Activated T-helper 1 cell treated with Interleukin-2 at 50 U/mL for 16 hours (primary cell): ENCODE results near the gene MYO10.
"Not testable (repeated sequence)": the region's sequence is repeated elsewhere in the genome, so short reads cannot be mapped to it uniquely, and the experiment has no call there.

Experiments used
- DNase-seq: peaks from one replicate; pipeline ENCODE4 v3.0.0-alpha.2; 2020; ENCODE audit warnings: low read depth

Gene MYO10

DNA sequence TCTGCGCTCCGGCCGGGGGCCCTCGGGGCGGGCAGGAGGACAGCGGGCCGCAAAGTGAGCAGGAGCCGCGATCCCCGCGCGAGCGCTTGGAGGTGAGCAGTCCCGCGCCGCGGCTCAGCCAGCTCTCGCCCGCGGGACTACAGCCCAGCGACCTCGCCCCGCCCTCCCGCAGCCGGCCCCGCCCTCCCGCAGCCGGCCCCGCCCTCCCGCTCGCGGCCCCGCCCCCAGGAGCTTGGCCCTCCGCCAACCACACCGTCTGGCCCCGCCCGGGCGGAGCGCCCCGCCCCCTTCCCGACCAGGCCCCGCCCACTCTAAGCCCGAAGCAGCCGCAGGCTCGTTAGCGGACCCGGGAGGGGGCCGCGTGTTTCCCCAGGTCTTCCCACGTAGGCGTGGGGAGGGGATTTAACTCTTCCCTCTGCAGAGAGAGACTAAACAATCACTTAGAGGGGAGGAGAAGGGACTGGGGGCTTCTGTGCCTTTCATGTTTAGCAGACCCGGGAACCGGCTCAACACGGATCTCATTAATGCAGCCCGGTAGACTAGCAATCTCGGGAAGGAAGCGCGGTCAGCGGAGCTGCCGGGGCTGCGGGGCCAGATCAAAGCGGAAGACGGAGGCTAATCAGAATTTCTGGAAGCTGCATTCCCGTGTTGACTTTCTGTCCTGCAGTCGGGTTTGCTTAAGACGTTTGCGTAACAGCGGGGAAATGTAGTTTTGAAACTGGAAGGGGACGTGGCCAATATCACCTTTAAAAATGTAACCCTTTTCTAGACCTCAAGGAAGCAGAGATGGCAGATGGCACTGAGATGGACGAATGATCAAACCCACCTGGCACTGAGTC lies at the start of gene MYO10:
Gene MYO10 (minus strand): TSS at position 139 of the 839 bp plus-strand sequence. CDS start 480 bp downstream, outside the sequence.
- DNase-seq: peak; percentile 8

DNA sequence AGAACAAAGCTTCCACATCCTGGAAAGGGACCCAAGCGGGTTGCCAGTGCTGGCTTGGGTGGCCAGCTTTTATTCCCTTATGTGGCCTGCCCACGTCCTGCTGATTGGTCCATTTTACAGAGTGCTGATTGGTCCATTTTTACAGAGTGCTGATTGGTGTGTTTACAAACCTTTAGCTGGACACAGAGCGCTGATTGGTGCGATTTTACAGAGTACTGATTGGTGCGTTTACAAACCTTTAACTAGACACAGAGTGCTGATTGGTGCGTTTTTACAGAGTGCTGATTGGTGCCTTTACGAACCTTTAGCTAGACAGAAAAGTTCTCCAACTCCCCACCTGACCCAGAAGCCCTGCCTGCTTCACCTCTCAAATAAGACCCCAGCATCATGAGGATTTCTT lies 49.2 kb upstream of the MYO10 start:
- not testable (repeated sequence) for DNase-seq

DNA sequence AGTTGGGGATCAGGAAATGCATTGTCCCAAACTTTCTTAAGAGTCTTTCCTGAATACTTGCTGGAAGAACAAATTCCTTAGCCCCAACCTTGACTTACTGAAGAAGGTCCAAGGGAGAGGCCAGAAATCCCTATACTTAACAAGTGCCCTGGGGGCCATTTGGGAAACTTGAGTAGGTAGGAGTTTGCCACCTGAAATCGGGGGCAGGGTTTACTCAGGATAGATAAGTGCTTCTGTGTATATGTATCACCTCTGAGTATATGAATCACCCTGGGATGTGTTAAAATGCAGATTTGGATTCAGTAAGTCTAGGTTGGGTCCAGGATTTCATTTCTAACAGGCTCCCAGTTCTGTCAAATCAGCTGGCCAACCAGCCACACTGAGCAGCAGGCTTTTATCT lies 47.9 kb upstream of the MYO10 start:
- no peak for DNase-seq

DNA sequence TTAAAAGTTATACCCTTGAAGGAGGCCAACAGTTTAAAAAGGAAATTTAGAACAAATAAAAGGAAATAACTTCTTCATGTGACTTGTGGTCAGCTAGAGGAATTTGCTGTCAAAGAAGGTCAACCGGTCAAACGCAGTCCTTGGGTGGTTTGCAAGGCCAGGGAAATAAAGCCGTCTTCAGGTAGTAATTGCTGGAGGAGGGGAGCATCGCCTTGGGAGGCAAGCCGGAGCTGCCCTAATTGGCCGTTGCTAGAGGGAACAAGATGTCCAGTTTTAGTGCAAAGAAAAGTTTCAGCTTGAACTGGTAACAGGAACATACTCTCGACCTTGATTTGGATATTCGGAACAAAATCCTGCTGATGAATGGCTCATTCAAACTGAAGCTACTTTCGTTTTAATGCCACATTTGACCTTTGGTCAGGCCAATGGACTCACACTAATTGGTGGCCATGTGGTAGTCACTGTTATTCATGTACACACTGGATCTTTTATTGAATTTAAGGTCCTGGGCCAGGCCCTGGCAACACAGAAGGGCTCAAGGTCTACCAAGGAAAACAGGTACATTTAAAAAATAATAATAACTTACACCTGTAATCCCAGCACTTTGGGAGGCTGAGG lies 47.0 kb upstream of the MYO10 start:
- no peak for DNase-seq

DNA sequence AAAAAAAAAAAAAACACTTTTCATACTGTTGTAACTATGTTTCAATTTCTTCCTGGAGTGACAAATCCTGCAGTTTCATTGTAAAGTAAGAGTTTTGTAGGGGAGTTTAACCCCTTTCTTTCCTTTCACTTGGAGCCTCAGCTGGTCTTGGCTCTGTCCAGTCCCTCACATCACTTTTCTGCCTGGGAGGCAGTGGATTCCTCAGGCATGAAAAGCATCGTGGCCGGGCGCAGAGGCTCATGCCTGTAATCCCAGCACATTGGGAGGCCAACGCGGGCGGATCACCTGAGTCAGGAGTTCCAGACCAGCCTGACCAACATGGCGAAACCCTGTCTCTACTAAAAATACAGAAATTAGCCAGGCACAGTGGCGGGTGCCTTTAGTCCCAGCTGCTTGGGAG lies 45.6 kb upstream of the MYO10 start:
- no peak for DNase-seq

DNA sequence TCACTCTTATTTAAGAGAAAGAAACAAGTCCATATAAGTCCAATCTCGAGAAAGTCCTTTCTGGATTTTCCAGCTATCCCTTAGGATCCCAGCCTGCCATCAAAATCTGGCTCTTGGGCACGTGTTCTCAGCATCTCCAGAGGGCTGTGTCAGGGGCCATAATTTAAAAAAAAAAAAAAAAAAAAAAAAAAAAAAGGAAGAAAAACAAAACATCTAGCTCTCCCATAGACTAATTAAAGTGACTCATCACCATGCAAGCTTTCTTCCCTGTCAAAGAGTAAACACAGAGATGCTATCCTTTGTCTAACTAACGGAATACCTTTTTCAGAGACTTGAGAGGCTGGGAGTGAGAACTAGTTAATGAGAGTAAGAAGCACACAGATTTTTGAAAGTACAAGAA lies 44.9 kb upstream of the MYO10 start:
- no peak for DNase-seq

DNA sequence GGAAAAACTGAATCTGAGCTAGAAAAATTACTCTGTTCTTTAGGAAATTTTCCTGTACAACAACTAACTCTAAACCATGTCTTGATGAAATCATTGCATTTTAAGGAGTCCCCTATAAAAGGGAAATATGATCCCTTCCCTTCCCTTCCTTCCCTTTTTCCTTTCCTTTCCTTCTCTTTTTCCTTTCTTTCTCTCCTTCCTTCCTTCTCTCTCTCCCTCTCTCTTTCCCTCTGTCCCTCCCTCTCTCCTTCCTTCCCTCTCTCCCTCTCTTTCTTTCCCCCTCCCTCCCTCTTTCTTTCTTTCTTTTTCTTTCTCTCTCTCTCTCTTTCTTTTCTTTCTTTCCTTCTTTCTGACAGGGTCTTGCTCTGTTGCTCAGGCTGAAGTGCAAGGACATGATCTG lies 42.2 kb upstream of the MYO10 start:
- DNase-seq: no peak

DNA sequence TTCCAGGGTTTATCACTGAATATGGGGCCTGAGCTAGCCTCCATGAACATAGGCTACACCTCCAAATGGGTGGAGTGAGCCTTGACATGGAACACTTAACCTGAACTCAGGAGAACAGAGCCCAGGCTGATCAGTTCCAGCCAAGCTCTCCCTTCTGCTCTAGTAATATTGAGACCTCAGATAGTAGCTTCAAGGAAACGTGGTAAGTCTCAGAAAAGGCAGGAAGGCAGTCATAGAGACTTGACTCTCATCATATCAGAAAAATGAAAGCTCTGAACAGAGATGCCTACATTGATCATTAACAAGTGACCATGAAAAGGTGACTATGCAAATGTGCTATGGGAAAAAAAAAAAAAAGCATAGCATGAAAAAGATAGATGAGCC lies 40.5 kb upstream of the MYO10 start:
- DNase-seq: no peak

DNA sequence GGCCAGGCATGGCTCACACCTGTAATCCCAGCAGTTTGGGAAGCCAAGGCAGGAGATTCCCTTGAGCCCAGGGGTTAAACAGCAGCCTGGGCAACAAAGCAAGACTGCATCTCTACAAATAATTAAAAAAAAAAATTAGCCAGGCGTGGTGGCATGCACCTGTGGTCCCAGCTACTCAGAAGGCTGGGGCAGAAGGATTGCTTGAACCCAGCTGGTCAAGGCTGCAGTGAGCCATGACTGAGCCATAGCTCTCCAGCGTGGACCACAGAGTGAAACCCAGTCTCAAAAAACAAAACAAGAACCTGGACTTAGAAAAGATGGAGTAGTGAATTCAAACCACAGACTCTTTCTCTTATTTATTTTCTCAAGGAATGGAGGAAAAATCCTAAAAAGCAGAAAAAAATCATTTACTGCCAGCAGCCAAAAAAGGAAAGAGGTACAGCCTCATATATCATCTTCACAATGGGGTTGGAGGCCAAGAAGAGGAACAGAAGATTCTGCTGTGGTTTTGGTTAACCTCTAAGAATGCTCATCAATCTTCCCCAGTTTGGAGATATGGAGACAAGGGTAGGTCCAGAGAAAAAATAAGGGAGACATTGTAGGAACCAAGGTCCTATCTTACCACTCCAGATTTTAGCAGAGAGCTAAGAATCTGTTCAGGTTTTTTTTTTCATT lies 40.0 kb upstream of the MYO10 start:
- DNase-seq: no peak

DNA sequence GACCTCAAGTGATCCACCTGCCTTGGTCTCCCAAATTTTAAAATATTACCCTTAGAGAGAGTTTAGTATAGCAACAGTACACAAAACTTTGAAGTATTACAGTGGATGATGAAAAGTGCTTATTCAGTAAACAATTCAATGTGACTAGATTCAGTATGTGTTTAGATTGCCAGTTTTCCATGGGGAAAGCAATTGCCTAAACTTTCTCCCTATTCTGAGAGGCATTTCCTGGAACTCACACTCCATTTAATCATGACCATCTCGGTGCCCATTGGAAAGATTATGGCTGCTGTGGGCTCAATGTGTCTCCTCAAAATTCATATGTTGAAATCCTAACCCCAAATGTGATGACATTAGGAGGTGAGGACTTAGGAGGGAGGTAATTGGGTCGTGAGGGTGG lies 38.9 kb upstream of the MYO10 start:
- DNase-seq: no peak

DNA sequence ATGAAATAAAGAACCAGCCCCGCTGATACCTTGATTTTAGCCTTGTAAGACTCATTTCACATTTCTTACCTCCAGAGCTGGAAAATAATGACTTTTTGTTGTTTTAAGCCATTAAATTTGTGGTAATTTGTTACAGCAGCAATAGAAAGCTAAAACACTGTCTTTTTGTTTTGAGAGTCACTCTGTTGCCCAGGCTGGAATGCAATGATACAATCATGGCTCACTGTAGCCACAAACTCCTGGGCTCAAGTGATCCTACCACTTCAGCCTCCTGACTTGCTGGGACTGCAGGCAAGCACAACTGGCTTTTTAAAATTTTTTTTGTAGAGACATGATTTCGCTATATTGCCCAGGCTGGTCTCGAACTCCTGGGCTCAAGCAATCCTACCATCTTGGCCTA lies 34.7 kb upstream of the MYO10 start:
- no peak for DNase-seq

DNA sequence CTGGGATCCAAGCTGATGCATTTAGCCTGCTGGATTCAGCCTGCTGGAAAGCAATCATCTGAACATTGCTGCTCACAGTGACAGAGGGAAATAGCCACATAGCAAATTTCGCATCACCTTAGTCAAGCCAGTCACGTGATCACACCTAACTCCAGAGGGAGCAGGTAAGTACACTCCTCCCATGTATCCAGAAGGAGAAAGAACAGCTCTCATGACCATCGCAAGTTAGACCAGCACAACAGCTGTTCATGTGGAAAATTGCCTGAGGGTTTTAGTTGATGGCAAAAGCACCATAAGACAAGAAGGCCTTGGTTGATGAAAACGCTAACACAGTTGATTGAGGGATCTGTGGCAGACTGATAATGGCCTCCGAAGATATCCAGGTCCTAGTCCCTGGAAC lies 34.2 kb upstream of the MYO10 start:
- no peak for DNase-seq

DNA sequence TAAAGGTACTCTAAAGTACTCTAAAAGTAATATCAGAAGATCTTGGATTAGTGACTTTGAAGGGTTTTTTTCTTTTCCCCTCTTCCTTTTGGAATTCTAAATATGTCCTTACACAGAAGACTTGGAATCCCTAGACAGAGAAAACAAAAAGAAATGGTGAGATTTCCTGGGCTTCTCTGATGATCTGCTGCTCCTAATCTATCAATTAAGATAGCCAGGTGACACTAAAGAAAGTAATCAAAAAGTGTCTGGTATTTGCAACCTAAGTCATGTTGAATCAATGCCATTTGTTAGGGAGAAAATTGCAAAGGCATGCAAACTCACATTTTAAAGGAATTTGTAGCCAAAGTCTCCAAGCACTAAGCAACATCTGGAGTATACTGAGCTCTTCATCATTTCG lies 29.5 kb upstream of the MYO10 start:
- DNase-seq: no peak

DNA sequence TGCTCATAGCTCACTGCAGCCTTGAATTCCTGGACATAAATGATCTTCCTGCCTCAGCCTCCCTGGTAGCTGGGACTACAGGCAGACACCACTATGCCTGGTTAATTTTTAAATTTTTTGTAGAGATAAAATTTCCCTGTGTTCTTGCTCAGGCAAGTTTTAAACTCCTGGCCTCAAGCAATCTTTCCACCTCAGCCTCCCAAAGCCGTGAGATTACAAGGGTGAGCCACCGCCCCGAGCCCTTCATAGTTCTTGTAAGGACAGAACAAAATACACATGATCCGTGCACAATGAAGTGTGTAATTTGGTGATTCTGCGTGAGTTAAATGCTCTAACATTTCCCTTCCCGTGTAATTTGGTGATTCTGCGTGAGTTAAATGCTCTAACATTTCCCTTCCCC lies 27.7 kb upstream of the MYO10 start:
- no peak for DNase-seq

DNA sequence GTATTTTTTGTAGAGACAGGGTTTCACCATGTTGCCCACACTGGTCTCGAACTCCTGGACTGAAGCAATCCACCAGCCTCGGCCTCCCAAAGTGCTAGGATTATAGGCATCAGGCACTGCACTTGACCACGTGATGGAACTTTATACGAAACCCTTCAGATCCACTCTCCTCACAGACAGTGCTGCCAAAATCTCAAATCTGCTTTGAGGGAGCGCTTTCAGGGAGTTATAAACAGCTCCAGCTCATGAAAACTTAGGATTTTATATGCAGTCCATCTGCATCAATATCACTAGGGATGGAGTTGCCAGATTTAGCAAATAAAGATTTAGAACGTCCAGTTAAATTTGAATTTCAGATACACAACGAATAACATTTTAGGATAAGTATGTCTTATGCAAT lies 25.0 kb upstream of the MYO10 start:
- DNase-seq: no peak

DNA sequence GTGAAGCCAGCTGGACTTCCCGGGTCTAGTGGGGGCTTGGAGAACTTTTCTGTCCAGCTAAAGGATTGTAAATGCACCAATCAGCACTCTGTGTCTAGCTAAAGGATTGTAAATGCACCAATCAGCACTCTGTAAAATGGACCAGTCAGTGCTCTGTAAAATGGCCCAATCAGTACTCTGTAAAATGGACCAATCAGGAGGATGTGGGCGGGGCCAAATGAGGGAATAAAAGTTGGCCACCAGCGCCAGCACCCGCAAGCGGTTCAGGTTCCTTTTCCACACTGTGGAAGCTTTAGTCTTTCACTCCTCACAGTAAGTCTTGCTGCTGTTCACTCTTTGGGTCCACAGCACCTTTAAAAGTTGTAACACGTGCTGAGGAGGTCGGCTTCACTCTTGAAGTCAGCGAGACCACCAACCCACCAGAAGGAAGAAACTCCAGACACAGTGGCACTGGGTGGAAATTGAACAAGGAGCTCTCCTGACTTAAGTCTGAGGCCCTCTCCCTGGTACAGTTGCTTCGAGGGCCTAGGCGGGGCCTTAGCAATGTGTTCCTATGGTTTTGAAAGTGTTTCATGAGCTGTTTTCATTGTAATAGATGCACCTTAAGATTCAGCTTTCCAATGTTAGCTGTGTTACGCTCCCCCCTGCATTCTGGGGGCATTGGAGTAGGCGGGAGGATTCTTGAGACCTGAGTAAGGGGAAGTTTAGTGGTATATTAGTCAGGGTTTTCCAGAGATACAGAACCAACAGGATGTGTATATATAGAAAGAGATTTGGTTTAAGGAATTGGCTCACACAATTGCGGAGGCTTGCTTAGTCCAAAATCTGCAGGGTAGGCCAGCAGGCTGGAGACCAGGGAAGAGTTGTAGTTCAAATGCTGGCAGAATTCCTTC lies 21.5 kb upstream of the MYO10 start:
- DNase-seq: no peak

DNA sequence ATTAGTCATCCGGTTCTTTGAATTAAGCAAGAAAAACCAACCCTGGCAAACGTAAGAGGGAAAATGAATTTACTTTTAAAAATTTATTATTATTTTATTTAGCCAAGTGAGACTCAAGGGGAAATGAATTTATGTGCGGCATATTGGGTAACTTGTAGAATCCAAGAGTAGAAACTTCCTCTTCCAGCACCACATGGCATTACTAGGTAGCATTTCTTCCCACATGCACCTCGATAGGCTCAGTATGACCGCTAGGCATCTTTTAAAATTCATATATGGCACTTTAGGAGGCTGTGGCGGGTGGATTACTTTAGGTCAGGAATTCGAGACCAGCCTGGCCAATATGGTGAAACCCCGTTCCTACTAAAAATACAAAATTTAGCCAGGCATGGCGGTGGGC lies 17.6 kb upstream of the MYO10 start:
- no peak for DNase-seq

DNA sequence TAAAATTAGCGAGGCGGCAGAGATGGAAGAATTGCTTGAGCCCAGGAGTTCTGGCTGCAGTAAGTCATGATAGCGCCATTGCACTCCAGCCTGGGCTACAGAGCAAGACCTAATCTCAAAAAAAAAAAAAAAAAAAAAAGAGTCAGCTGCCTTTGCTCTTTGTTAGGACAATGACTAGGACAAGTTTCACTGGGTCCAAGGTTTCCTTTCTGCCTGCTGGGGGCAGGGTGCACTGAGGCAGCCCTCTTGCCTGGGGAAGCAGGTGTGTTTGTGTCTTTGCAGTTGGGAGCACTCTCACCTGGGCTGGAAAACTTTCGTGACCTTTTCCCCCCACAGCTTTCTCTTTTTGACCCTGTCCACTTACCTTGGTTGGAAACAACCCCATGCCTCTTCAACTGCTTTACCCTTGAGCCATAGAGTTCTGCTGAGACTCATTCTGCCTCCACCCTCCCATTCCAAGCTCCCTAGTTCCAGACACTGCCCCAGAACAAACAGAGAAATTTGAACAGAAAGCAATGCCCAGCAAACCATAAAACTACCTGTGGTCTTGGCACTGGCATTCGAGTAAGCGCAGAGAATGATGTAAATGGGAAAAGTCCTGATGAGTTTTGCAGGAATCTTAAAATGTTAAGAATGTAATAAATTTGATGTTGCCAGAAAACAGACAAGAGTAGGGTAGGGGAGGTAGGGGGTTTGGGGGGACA lies 17.0 kb upstream of the MYO10 start:
- no peak for DNase-seq

DNA sequence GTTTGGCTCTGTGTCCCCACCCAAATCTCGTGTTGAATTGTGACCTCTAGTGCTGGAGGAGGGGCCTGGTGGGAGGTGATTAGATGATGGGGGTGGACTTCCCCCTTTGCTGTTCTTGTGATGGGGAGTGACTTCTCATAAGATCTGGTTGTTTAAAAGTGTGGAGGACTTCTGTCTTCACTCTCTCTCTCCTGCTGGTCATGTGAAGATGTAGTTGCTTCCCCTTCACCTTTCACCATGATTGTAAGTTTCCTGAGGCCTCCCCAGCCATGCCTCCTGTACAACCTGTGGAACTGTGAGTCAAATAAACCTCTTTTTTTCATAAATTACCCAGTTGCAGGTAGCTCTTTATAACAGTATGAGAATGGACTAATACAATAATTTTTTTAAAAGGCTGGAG lies 10.6 kb upstream of the MYO10 start:
- DNase-seq: no peak

DNA sequence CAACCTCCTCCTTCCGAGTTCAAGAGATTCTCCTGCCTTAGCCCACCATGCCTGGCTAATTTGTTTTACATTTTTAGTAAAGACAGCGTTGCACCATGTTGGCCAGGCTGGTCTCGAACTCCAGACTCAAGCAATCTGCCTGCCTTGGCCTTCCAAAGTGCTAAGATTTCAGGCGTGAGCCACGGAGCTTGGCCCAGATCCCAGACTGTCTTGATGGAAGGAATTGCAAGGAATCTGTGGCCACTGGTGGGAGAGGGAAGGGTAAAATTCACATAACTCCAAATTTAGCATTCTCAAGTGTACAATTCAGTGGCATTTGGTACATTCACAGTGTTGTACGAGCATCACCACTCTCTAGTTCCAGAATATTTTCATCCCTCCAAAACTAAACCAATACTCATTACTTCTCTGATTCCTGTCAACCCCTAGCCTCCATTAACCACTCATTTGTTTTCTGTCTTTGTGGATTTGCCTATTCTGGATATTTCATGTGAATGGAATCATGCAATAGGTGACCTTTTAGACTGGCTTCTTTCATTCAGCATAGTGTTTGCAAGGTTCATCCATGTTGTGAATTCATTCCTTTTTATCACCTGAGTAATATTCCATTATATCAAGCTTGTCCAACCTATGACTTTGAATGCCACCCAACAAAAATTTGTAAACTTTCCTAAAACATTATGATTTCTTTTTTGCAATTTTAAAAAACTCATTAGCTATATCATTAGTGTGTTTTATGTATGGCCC lies 8.9 kb upstream of the MYO10 start:
- DNase-seq: no peak
